WTC11 (cell line): Measurements from ENCODE around the gene RPTOR. TPM values are rescaled to one million over a fixed set of nuclear protein-coding genes. Genes with fewer than 3 reads are reported as not detected.

Experiments
- ATAC-seq: fragments of 200-7000 bp; cut with Tn5 transposase; 2 replicates; pipeline ENCODE4 v1.10.0; 2021; ENCODE audit warnings: mild to moderate bottlenecking, moderate library complexity
- CTCF ChIA-PET: fragments of 300-600 bp; sonication (Branson Sonifier 250); formaldehyde crosslinking; loops from one replicate; lab custom pipeline; 2021; ENCODE audit warnings: antibody characterized with exemption; lab: Charles Lee
- POLR2A ChIA-PET: fragments of 350-600 bp; sonication (Branson Sonifier 250); formaldehyde crosslinking; loops from one replicate; lab custom pipeline; 2021; ENCODE audit warnings: antibody characterized with exemption; lab: Charles Lee
- DNase-seq: peaks from one replicate; pipeline ENCODE4 v3.0.0; 2021; ENCODE audit warnings: low spot score
- H3K27ac Mint-ChIP-seq: 2 replicates; pipeline ENCODE4 v1.8.0; 2021; ENCODE audit warnings: mixed read lengths
- H3K27me3 Mint-ChIP-seq: 2 replicates; pipeline ENCODE4 v1.8.0; 2021; ENCODE audit warnings: low read depth, mild to moderate bottlenecking, moderate library complexity, mixed read lengths
- H3K36me3 Mint-ChIP-seq: 2 replicates; pipeline ENCODE4 v1.8.0; 2021; ENCODE audit warnings: mixed read lengths
- H3K4me1 Mint-ChIP-seq: 2 replicates; pipeline ENCODE4 v1.8.0; 2022; ENCODE audit warnings: mixed read lengths
- H3K4me3 Mint-ChIP-seq: 2 replicates; pipeline ENCODE4 v1.8.0; 2021; ENCODE audit warnings: mild to moderate bottlenecking, moderate library complexity, mixed read lengths
- H3K9me3 Mint-ChIP-seq: 2 replicates; pipeline ENCODE4 v1.8.0; 2021; ENCODE audit warnings: mixed read lengths
- ATF2 ChIP-seq: sonication (generic); formaldehyde crosslinking; IDR thresholded peaks from 2 replicates; pipeline ENCODE4 v1.8.1; 2022; ENCODE audit warnings: low read depth, missing genetic modification reagents, borderline replicate concordance
- CREB1 ChIP-seq: sonication (generic); formaldehyde crosslinking; IDR thresholded peaks from 2 replicates; pipeline ENCODE4 v1.8.0; 2023; ENCODE audit warnings: mild to moderate bottlenecking, missing genetic modification reagents
- ETV6 ChIP-seq: sonication (generic); formaldehyde crosslinking; IDR thresholded peaks from 2 replicates; pipeline ENCODE4 v1.8.1; 2022; ENCODE audit warnings: mild to moderate bottlenecking, missing genetic modification reagents
- MAX ChIP-seq: sonication (generic); formaldehyde crosslinking; IDR thresholded peaks from 2 replicates; pipeline ENCODE4 v1.8.0; 2022; ENCODE audit warnings: mild to moderate bottlenecking, missing genetic modification reagents
- NFATC4 ChIP-seq: fragments of 250-450 bp; sonication (Bioruptor Pico); IDR thresholded peaks from 2 replicates; pipeline ENCODE4 v1.9.0; 2021; ENCODE audit warnings: mild to moderate bottlenecking
- OVOL2 ChIP-seq: fragments of 250-450 bp; sonication (Bioruptor Pico); IDR thresholded peaks from 2 replicates; pipeline ENCODE4 v1.9.0; 2021; ENCODE audit warnings: mild to moderate bottlenecking, borderline replicate concordance
- RELA ChIP-seq: sonication (generic); formaldehyde crosslinking; IDR thresholded peaks from 2 replicates; pipeline ENCODE4 v1.8.1; 2022; ENCODE audit warnings: missing genetic modification reagents, mild to moderate bottlenecking, borderline replicate concordance
- RORB ChIP-seq: fragments of 250-450 bp; sonication (Bioruptor Pico); IDR thresholded peaks from 2 replicates; pipeline ENCODE4 v1.9.0; 2021; ENCODE audit warnings: mild to moderate bottlenecking
- SMAD4 ChIP-seq: sonication (generic); formaldehyde crosslinking; IDR thresholded peaks from 2 replicates; pipeline ENCODE4 v1.8.0; 2022; ENCODE audit warnings: mild to moderate bottlenecking, missing genetic modification reagents
- SP1 ChIP-seq: sonication (generic); formaldehyde crosslinking; conservative IDR thresholded peaks from 2 replicates; pipeline ENCODE4 v1.8.1; 2022; ENCODE audit warnings: missing genetic modification reagents
- TCF7 ChIP-seq: sonication (generic); formaldehyde crosslinking; IDR thresholded peaks from 2 replicates; pipeline ENCODE4 v1.8.0; 2022; ENCODE audit warnings: mild to moderate bottlenecking, low read depth, missing genetic modification reagents, moderate library complexity
- TEAD1 ChIP-seq: sonication (generic); formaldehyde crosslinking; IDR thresholded peaks from 2 replicates; pipeline ENCODE4 v1.8.0; 2022; ENCODE audit warnings: mild to moderate bottlenecking, missing genetic modification reagents
- TP53 ChIP-seq: sonication (generic); formaldehyde crosslinking; IDR thresholded peaks from 2 replicates; pipeline ENCODE4 v1.8.1; 2023; ENCODE audit warnings: mild to moderate bottlenecking, missing genetic modification reagents
- ZNF121 ChIP-seq: sonication (generic); formaldehyde crosslinking; IDR thresholded peaks from 2 replicates; pipeline ENCODE4 v1.8.0; 2023; ENCODE audit warnings: missing genetic modification reagents
- ZNF396 ChIP-seq: fragments of 250-450 bp; sonication (Bioruptor Pico); IDR thresholded peaks from 2 replicates; pipeline ENCODE4 v1.8.0; 2021; ENCODE audit warnings: mild to moderate bottlenecking, moderate library complexity, borderline replicate concordance
- total RNA-seq: library from RNA; stranded (reverse); gene quantifications from 3 replicates; pipeline ENCODE4 v1.2.3, GENCODE V29; 2021
- TF ChIP-seq, protein P1 (sequence below): fragments of 250-450 bp; sonication (Bioruptor Pico); IDR thresholded peaks from 2 replicates; pipeline ENCODE4 v1.8.0; 2021; ENCODE audit warnings: mild to moderate bottlenecking
- TF ChIP-seq, protein P2 (sequence below): sonication (generic); formaldehyde crosslinking; IDR thresholded peaks from 2 replicates; pipeline ENCODE4 v1.8.0; 2023; ENCODE audit warnings: mild to moderate bottlenecking, missing genetic modification reagents
- TF ChIP-seq, protein P3 (sequence below): sonication (generic); formaldehyde crosslinking; IDR thresholded peaks from 2 replicates; pipeline ENCODE4 v1.8.1; 2022; ENCODE audit warnings: low read depth, mild to moderate bottlenecking, moderate library complexity, missing genetic modification reagents, borderline replicate concordance
- TF ChIP-seq, protein P4 (sequence below): fragments of 250-450 bp; sonication (Bioruptor Pico); IDR thresholded peaks from 2 replicates; pipeline ENCODE4 v1.9.0; 2021; ENCODE audit warnings: moderate library complexity, mild to moderate bottlenecking, inconsistent platforms, borderline replicate concordance
- TF ChIP-seq, protein P5 (sequence below): sonication (generic); formaldehyde crosslinking; IDR thresholded peaks from 2 replicates; pipeline ENCODE4 v1.8.1; 2022; ENCODE audit warnings: missing genetic modification reagents, borderline replicate concordance

RPTOR gene
- total RNA-seq, 1 experiment from 2014 or later = 41.0 TPM

GRCh38 chr17:80790981-80791742, 246.5 kb downstream of the RPTOR start:
- no peak for DNase-seq
- Mint-ChIP-seq H3K27me3 (no peaks in the 10 kb centered on the region), H3K4me1 (0 out of 2 replicates have a peak, but pooled peaks cover 6% of the 10 kb centered on the region), H3K36me3 (peaks cover 5% of the 10 kb centered on the region), H3K27ac (0 out of 2 replicates have a peak overlapping the region, but pooled peaks have one; percentile 29), H3K4me3 (no peak overlapping the region), H3K9me3 (peaks cover 4% of the 10 kb centered on the region; the same call in 1 of the 2 replicates)
- no peak for TF ChIP-seq OVOL2 (CRISPR knock-in tag)
- TF ChIP-seq RORB (CRISPR knock-in tag) = no peak
- TF ChIP-seq, protein P1, sequence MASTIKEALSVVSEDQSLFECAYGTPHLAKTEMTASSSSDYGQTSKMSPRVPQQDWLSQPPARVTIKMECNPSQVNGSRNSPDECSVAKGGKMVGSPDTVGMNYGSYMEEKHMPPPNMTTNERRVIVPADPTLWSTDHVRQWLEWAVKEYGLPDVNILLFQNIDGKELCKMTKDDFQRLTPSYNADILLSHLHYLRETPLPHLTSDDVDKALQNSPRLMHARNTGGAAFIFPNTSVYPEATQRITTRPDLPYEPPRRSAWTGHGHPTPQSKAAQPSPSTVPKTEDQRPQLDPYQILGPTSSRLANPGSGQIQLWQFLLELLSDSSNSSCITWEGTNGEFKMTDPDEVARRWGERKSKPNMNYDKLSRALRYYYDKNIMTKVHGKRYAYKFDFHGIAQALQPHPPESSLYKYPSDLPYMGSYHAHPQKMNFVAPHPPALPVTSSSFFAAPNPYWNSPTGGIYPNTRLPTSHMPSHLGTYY (CRISPR knock-in tag) = no peak
- no peak for TF ChIP-seq TCF7 (CRISPR knock-in tag)
- TF ChIP-seq SP1 (CRISPR knock-in tag) = no peak
- TF ChIP-seq MAX (CRISPR knock-in tag) = no peak
- no peak for TF ChIP-seq ZNF396 (CRISPR knock-in tag)
- ATAC-seq = no peak
- CTCF ChIA-PET = interaction anchor here (1.4 kb wide), 1 partner anchor 108 kb away, joined by 4 read pairs; no protein-coding TSS in a partner anchor
- POLR2A ChIA-PET = no interaction called here

DNA sequence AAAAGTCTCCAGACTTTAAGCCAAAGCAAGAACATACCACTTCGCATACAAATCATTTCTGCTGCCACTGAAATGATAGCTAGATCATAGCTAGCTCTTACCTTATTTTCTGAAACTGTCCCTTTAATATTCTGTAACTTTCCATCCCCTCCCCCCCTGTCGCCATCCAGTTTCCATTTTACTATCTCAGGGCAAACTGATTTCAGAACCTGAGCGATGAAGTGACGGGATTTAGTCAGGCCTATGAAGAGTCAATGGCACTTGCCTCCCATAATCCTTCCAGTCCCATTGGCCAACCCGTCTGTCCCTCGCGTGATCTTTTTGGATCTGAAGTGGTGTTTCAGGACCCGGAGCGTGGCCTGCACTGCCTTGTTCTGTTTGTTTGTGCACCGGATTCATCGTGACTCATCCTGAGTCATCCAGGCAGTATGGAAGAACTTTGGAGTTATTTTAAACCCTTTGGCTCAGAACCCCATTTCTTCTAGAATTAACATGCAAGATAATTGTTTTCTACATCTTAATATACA, 247.2 kb downstream of the RPTOR start:
- ATAC-seq (no peak), DNase-seq (no peak)
- TF ChIP-seq ZNF121 (CRISPR knock-in tag) (no peak), TP53 (CRISPR knock-in tag) (no peak), SMAD4 (CRISPR knock-in tag) (no peak), NFATC4 (CRISPR knock-in tag) (no peak), ETV6 (CRISPR knock-in tag) (no peak), CREB1 (CRISPR knock-in tag) (no peak)
- TF ChIP-seq, protein P2, sequence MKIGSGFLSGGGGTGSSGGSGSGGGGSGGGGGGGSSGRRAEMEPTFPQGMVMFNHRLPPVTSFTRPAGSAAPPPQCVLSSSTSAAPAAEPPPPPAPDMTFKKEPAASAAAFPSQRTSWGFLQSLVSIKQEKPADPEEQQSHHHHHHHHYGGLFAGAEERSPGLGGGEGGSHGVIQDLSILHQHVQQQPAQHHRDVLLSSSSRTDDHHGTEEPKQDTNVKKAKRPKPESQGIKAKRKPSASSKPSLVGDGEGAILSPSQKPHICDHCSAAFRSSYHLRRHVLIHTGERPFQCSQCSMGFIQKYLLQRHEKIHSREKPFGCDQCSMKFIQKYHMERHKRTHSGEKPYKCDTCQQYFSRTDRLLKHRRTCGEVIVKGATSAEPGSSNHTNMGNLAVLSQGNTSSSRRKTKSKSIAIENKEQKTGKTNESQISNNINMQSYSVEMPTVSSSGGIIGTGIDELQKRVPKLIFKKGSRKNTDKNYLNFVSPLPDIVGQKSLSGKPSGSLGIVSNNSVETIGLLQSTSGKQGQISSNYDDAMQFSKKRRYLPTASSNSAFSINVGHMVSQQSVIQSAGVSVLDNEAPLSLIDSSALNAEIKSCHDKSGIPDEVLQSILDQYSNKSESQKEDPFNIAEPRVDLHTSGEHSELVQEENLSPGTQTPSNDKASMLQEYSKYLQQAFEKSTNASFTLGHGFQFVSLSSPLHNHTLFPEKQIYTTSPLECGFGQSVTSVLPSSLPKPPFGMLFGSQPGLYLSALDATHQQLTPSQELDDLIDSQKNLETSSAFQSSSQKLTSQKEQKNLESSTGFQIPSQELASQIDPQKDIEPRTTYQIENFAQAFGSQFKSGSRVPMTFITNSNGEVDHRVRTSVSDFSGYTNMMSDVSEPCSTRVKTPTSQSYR (CRISPR knock-in tag) = no peak
- TF ChIP-seq, protein P3, sequence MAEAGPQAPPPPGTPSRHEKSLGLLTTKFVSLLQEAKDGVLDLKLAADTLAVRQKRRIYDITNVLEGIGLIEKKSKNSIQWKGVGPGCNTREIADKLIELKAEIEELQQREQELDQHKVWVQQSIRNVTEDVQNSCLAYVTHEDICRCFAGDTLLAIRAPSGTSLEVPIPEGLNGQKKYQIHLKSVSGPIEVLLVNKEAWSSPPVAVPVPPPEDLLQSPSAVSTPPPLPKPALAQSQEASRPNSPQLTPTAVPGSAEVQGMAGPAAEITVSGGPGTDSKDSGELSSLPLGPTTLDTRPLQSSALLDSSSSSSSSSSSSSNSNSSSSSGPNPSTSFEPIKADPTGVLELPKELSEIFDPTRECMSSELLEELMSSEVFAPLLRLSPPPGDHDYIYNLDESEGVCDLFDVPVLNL (CRISPR knock-in tag) = no peak
- Mint-ChIP-seq H3K9me3 (peaks cover 5% of the 10 kb centered on the region; the same call in 1 of the 2 replicates), H3K4me3 (no peak overlapping the region), H3K27me3 (no peaks in the 10 kb centered on the region), H3K4me1 (0 out of 2 replicates have a peak, but pooled peaks cover 6% of the 10 kb centered on the region), H3K27ac (peak overlapping the region; percentile 34; the same call in 1 of the 2 replicates), H3K36me3 (peaks cover 7% of the 10 kb centered on the region)
- ChIA-PET CTCF (interaction anchor here (1.4 kb wide), 1 partner anchor 108 kb away, joined by 4 read pairs; no protein-coding TSS in a partner anchor), POLR2A (no interaction called here)

DNA sequence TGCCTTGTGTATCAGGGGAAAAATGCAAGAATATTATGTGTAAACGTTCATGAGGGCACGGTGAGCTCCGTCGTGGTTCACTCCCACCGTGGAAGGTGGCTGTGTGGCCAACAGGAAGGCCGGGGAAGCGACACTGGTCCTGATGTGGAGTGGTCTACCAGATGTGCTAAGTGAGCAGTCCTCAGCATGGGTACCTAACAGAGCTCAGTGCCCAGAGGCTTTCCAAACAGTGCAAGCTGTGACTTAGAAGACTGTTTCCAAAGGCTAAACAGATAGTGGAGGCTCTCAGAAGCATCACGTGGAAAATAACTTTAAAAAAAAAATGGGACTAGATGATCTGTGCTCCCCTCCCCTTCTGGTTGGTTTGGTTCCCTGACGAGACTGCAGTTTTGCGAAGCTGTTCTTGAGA, 247.7 kb downstream of the RPTOR start:
- peaks cover 7% of the 10 kb centered on the region for H3K36me3 Mint-ChIP-seq
- ATAC-seq (no peak), DNase-seq (no peak)
- ChIA-PET CTCF (no interaction called here), POLR2A (no interaction called here)
- H3K27ac Mint-ChIP-seq = no peak overlapping the region
- no peaks in the 10 kb centered on the region for H3K27me3 Mint-ChIP-seq
- H3K4me3 Mint-ChIP-seq = no peak overlapping the region
- H3K4me1 Mint-ChIP-seq = 0 out of 2 replicates have a peak, but pooled peaks cover 6% of the 10 kb centered on the region
- H3K9me3 Mint-ChIP-seq = peaks cover 5% of the 10 kb centered on the region; the same call in 1 of the 2 replicates
- no peak for TF ChIP-seq RELA (CRISPR knock-in tag)
- no peak for TF ChIP-seq TEAD1 (CRISPR knock-in tag)
- no peak for TF ChIP-seq SMAD4 (CRISPR knock-in tag)
- TF ChIP-seq ATF2 (CRISPR knock-in tag) = no peak
- TF ChIP-seq, protein P4, sequence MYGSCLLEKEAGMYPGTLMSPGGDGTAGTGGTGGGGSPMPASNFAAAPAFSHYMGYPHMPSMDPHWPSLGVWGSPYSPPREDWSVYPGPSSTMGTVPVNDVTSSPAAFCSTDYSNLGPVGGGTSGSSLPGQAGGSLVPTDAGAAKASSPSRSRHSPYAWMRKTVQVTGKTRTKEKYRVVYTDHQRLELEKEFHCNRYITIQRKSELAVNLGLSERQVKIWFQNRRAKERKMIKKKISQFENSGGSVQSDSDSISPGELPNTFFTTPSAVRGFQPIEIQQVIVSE (CRISPR knock-in tag) = no peak
- TF ChIP-seq, protein P5, sequence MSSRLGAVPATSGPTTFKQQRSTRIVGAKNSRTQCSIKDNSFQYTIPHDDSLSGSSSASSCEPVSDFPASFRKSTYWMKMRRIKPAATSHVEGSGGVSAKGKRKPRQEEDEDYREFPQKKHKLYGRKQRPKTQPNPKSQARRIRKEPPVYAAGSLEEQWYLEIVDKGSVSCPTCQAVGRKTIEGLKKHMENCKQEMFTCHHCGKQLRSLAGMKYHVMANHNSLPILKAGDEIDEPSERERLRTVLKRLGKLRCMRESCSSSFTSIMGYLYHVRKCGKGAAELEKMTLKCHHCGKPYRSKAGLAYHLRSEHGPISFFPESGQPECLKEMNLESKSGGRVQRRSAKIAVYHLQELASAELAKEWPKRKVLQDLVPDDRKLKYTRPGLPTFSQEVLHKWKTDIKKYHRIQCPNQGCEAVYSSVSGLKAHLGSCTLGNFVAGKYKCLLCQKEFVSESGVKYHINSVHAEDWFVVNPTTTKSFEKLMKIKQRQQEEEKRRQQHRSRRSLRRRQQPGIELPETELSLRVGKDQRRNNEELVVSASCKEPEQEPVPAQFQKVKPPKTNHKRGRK (CRISPR knock-in tag) = no peak
